ENCODE results near the gene PPP1R15B. TPM values are rescaled to one million over a fixed set of nuclear protein-coding genes. Genes with fewer than 3 reads are reported as not detected.
A peak's percentile ranks its signal among the peaks of the same experiment; 100 is the strongest.

The PPP1R15B gene
- total and polyA plus RNA-seq, 7 experiments from 2014 or later, result 14.1 to 175 (median 72.8) TPM

GRCh38 chr1:204435872-204436271, 24.3 kb upstream of the PPP1R15B start:
- ChIA-PET POLR2A (interaction anchor here (0.8 kb wide), 1 partner anchor 70 kb away, joined by 3 read pairs; no protein-coding TSS in a partner anchor), CTCF (interaction anchor here (0.7 to 22.5 kb wide), 2 partner anchors 64 to 101 kb away, joined by 3 to 434 read pairs; partner anchors contain the start of gene PIK3C2B)
- Mint-ChIP-seq H3K27me3 (no peaks in the 10 kb centered on the region), H3K4me3 (no peak overlapping the region), H3K27ac (peak overlapping the region in 3 of 9 donors; percentile 34 to 72 (median 49)), H3K9me3 (peaks cover 0 to 6% (median 0%) of the 10 kb centered on the region in 11 donors), H3K36me3 (peaks cover 8 to 49% (median 38%) of the 10 kb centered on the region in 5 donors), H3K4me1 (peaks cover 0 to 11% (median 4%) of the 10 kb centered on the region in 7 donors)
- ATAC-seq (no peak), DNase-seq (no peak)
- peaks cover 0 to 80% (median 14%) of the 10 kb centered on the region in 3 experiments for H3K36me3 ChIP-seq (ENCODE audit: control insufficient read depth in 2 of 3, insufficient read depth in 3 of 3, low read length in 3 of 3)
- H3K27ac ChIP-seq (ENCODE audit: low read depth, low read length), result no peak overlapping the region
- intact Hi-C loops (cut with micrococcal nuclease), result no loop called here
- H3K27me3 ChIP-seq (ENCODE audit: control insufficient read depth in 2 of 2, insufficient read depth in 2 of 2, low read length in 2 of 2), result no peaks in the 10 kb centered on the region
- H3K4me1 ChIP-seq (ENCODE audit: control insufficient read depth in 2 of 2, insufficient read depth in 2 of 2, low read length in 2 of 2), result no peaks in the 10 kb centered on the region
- H3K4me3 ChIP-seq (ENCODE audit: low read length), result no peak overlapping the region
- no peaks in the 10 kb centered on the region for H3K9me3 ChIP-seq (ENCODE audit: control insufficient read depth in 2 of 3, low read length in 3 of 3)

GRCh38 chr1:204435381-204435831, 23.8 kb upstream of the PPP1R15B start:
- intact Hi-C loops (cut with micrococcal nuclease), result no loop called here
- peaks cover 0 to 6% (median 0%) of the 10 kb centered on the region in 11 donors for H3K9me3 Mint-ChIP-seq
- no peak for ATAC-seq
- peak overlapping the region in 2 of 9 donors; percentile 72 to 73 for H3K27ac Mint-ChIP-seq
- Histone ChIP-seq H3K4me1 (ENCODE audit: control insufficient read depth in 2 of 2, insufficient read depth in 2 of 2, low read length in 2 of 2) (no peaks in the 10 kb centered on the region), H3K36me3 (ENCODE audit: control insufficient read depth in 2 of 3, insufficient read depth in 3 of 3, low read length in 3 of 3) (peaks cover 0 to 79% (median 14%) of the 10 kb centered on the region in 3 experiments), H3K9me3 (ENCODE audit: control insufficient read depth in 2 of 3, low read length in 3 of 3) (no peaks in the 10 kb centered on the region), H3K27me3 (ENCODE audit: control insufficient read depth in 2 of 2, insufficient read depth in 2 of 2, low read length in 2 of 2) (no peaks in the 10 kb centered on the region), H3K4me3 (ENCODE audit: low read length) (no peak overlapping the region), H3K27ac (ENCODE audit: low read depth, low read length) (no peak overlapping the region)
- CTCF ChIA-PET, result interaction anchor here (0.7 to 22.5 kb wide), 2 partner anchors 64 to 102 kb away, joined by 3 to 434 read pairs; partner anchors contain the start of gene PIK3C2B
- H3K4me1 Mint-ChIP-seq, result peaks cover 0 to 11% (median 4%) of the 10 kb centered on the region in 7 donors
- no peak overlapping the region for H3K4me3 Mint-ChIP-seq
- peaks cover 8 to 50% (median 38%) of the 10 kb centered on the region in 5 donors for H3K36me3 Mint-ChIP-seq
- no peaks in the 10 kb centered on the region for H3K27me3 Mint-ChIP-seq
- no peak for DNase-seq
- POLR2A ChIA-PET, result interaction anchor here (0.8 kb wide), 1 partner anchor 71 kb away, joined by 3 read pairs; no protein-coding TSS in a partner anchor

DNA sequence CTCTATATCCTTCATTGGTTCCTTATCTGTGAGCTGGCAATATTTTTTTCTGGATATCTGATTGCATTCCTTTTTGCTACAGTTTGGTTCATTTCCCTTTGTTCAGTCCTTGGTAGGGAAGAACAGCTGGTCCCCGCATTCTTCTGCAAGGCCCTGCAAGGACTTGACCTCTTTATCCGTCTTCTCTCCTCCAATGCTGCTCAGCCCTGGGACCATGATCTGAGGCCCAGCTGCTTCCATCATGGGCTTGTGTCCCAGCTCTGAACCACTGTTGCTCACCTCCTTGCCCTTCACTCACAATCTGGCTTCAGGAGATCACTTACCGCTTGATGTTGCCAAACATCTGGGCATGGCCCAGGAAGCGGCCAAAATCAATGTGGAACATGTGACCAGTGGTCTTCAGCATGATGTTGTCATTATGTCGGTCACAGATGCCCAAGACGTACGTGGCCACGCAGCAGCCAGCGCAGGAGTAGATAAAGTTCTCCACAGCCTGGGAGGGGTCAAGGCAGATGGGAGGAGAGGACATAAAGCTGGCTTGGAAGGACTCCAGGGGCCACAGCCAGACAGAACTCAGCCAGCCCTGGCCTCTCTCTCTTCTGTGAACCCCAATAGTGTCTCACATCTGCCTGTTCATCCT, 22.6 kb upstream of the PPP1R15B start:
- Mint-ChIP-seq H3K27ac (peak overlapping the region in 3 of 9 donors; percentile 51 to 80 (median 63)), H3K36me3 (peaks cover 6 to 49% (median 35%) of the 10 kb centered on the region in 5 donors), H3K4me1 (peaks cover 0 to 11% (median 4%) of the 10 kb centered on the region in 7 donors), H3K4me3 (no peak overlapping the region), H3K9me3 (peaks cover 0 to 6% (median 0%) of the 10 kb centered on the region in 11 donors), H3K27me3 (no peaks in the 10 kb centered on the region)
- Histone ChIP-seq H3K27me3 (ENCODE audit: control insufficient read depth in 2 of 2, insufficient read depth in 2 of 2, low read length in 2 of 2) (no peaks in the 10 kb centered on the region), H3K36me3 (ENCODE audit: control insufficient read depth in 2 of 3, insufficient read depth in 3 of 3, low read length in 3 of 3) (peaks cover 0 to 74% (median 14%) of the 10 kb centered on the region in 3 experiments), H3K9me3 (ENCODE audit: control insufficient read depth in 2 of 3, low read length in 3 of 3) (no peaks in the 10 kb centered on the region), H3K4me3 (ENCODE audit: low read length) (no peak overlapping the region), H3K27ac (ENCODE audit: low read depth, low read length) (no peak overlapping the region), H3K4me1 (ENCODE audit: control insufficient read depth in 2 of 2, insufficient read depth in 2 of 2, low read length in 2 of 2) (no peaks in the 10 kb centered on the region)
- ATAC-seq, result no peak
- intact Hi-C loops (cut with micrococcal nuclease), result loop anchor here in 1 of 2 donors (5.0 kb wide), 2 partner anchors 133 to 328 kb away; no protein-coding TSS in a partner anchor
- ChIA-PET POLR2A (interaction anchor here (0.5 kb wide), 1 partner anchor 112 kb away, joined by 3 read pairs; no protein-coding TSS in a partner anchor), CTCF (interaction anchor here (1.7 to 22.5 kb wide), 2 partner anchors 66 to 372 kb away, joined by 3 to 434 read pairs; partner anchors contain the start of gene PIK3C2B)
- DNase-seq, result no peak

- Histone ChIP-seq H3K27ac (ENCODE audit: low read depth, low read length) (no peak overlapping the region), H3K9me3 (ENCODE audit: control insufficient read depth in 2 of 3, low read length in 3 of 3) (no peaks in the 10 kb centered on the region), H3K27me3 (ENCODE audit: control insufficient read depth in 2 of 2, insufficient read depth in 2 of 2, low read length in 2 of 2) (no peaks in the 10 kb centered on the region), H3K4me1 (ENCODE audit: control insufficient read depth in 2 of 2, insufficient read depth in 2 of 2, low read length in 2 of 2) (no peaks in the 10 kb centered on the region), H3K36me3 (ENCODE audit: control insufficient read depth in 2 of 3, insufficient read depth in 3 of 3, low read length in 3 of 3) (peaks cover 0 to 65% (median 8%) of the 10 kb centered on the region in 3 experiments), H3K4me3 (ENCODE audit: low read length) (no peak overlapping the region)
- CTCF ChIA-PET, result interaction anchor here (0.7 to 22.5 kb wide), 6 partner anchors 14 to 374 kb away, joined by 3 to 434 read pairs (median 10); partner anchors contain the start of gene PIK3C2B
- Mint-ChIP-seq H3K27ac (peak overlapping the region in 5 of 9 donors; percentile 11 to 46 (median 26)), H3K4me1 (peaks cover 0 to 11% (median 4%) of the 10 kb centered on the region in 7 donors), H3K36me3 (peaks cover 5 to 48% (median 40%) of the 10 kb centered on the region in 5 donors), H3K4me3 (no peak overlapping the region), H3K27me3 (no peaks in the 10 kb centered on the region), H3K9me3 (peaks cover 0 to 5% (median 0%) of the 10 kb centered on the region in 11 donors)
- POLR2A ChIA-PET, result interaction anchor here (0.8 kb wide), 1 partner anchor 67 kb away, joined by 3 read pairs; no protein-coding TSS in a partner anchor
- intact Hi-C loops (cut with micrococcal nuclease), result loop anchor here in 1 of 2 donors (5.0 kb wide), 2 partner anchors 135 to 330 kb away; no protein-coding TSS in a partner anchor
- no peak for ATAC-seq
- DNase-seq, result no peak
Observed at GRCh38 chr1:204432708-204433107, 21.1 kb upstream of the PPP1R15B start.

- no peaks in the 10 kb centered on the region for H3K27me3 Mint-ChIP-seq
- POLR2A ChIA-PET, result interaction anchor here (0.8 to 1.5 kb wide), 5 partner anchors 22 to 73 kb away, joined by 3 to 5 read pairs (median 4); partner anchors contain the start of gene PIK3C2B
- H3K9me3 Mint-ChIP-seq, result peaks cover 0 to 1% (median 0%) of the 10 kb centered on the region in 11 donors
- H3K4me1 Mint-ChIP-seq, result peaks cover 0 to 13% (median 4%) of the 10 kb centered on the region in 7 donors
- H3K4me1 ChIP-seq (ENCODE audit: control insufficient read depth in 2 of 2, insufficient read depth in 2 of 2, low read length in 2 of 2), result no peaks in the 10 kb centered on the region
- peak; percentile 52 to 75 (median 69) for DNase-seq
- H3K27me3 ChIP-seq (ENCODE audit: control insufficient read depth in 2 of 2, insufficient read depth in 2 of 2, low read length in 2 of 2), result no peaks in the 10 kb centered on the region
- H3K36me3 Mint-ChIP-seq, result peaks cover 6 to 51% (median 36%) of the 10 kb centered on the region in 5 donors
- CTCF ChIA-PET, result interaction anchor here (0.7 to 5.7 kb wide), 18 partner anchors 12 to 376 kb away, joined by 3 to 81 read pairs (median 5); partner anchors contain the start of gene PIK3C2B
- H3K4me3 ChIP-seq (ENCODE audit: low read length), result no peak overlapping the region
- no peak overlapping the region for H3K27ac ChIP-seq (ENCODE audit: low read depth, low read length)
- H3K4me3 Mint-ChIP-seq, result no peak overlapping the region
- no peaks in the 10 kb centered on the region for H3K9me3 ChIP-seq (ENCODE audit: control insufficient read depth in 2 of 3, low read length in 3 of 3)
- intact Hi-C loops (cut with micrococcal nuclease), result loop anchor here (1.0 to 5.0 kb wide), 7 partner anchors 15 to 376 kb away; partner anchors contain the start of gene PIK3C2B (in 2 of the 2)
- peak overlapping the region in 5 of 9 donors; percentile 6 to 69 (median 42) for H3K27ac Mint-ChIP-seq
- peaks cover 0 to 70% (median 8%) of the 10 kb centered on the region in 3 experiments for H3K36me3 ChIP-seq (ENCODE audit: control insufficient read depth in 2 of 3, insufficient read depth in 3 of 3, low read length in 3 of 3)
- peak; percentile 88 for ATAC-seq
Observed at GRCh38 chr1:204431310-204432184, 19.9 kb upstream of the PPP1R15B start.

Measured in naive thymus-derived CD4-positive, alpha-beta T cell (primary cell).